HG02759 (cell line): ENCODE results near the gene CCDC157.
A peak's percentile ranks its signal among the peaks of the same experiment; 100 is the strongest.

Source experiments
- ATAC-seq: cut with Tn5 transposase; IDR thresholded peaks from one replicate; pipeline ENCODE4 v1.9.1; 2021; ENCODE audit warnings: mild to moderate bottlenecking, moderate library complexity; ENCODE audit not compliant: unreplicated experiment

CCDC157 gene

DNA sequence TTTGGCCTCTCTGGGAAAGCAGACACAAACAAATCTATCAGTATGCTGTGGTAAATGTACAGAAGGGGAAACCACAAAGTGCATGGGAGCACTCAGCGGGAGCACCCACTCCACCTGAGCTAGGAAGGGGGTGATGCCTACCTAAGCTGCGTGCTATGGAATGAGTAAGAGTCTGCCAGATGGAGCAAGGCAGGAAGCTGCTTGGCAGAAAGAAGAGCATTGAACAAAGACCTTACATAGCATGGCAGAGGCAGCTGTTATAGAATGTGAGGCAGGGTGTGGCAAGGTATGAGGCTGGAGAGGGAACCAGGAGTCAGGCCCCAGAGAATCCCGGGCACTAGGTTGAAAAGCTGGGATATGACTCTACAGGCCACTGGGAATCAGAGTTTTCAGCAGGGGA, 55.0 kb downstream of the CCDC157 start:
- no peak for ATAC-seq

DNA sequence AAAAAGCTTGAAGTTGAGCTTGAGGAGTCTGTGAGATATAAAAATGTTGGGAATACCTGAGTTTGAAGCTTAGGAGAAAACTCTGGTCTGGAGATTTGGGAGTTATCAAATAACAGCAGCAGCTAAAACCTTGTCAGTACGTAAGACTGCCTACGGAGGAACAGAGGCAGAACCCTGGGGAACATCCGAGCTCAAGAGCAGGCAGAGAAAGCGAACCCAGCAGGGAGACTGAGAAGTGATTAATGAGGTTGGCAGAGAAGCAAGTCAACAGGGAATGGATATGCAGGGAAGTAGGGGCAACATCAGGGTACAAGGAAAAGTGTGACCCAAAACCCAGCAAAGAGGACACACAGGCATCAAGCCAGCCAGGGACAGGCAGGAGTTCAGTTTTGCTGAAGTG, 56.2 kb downstream of the CCDC157 start:
- ATAC-seq: no peak

DNA sequence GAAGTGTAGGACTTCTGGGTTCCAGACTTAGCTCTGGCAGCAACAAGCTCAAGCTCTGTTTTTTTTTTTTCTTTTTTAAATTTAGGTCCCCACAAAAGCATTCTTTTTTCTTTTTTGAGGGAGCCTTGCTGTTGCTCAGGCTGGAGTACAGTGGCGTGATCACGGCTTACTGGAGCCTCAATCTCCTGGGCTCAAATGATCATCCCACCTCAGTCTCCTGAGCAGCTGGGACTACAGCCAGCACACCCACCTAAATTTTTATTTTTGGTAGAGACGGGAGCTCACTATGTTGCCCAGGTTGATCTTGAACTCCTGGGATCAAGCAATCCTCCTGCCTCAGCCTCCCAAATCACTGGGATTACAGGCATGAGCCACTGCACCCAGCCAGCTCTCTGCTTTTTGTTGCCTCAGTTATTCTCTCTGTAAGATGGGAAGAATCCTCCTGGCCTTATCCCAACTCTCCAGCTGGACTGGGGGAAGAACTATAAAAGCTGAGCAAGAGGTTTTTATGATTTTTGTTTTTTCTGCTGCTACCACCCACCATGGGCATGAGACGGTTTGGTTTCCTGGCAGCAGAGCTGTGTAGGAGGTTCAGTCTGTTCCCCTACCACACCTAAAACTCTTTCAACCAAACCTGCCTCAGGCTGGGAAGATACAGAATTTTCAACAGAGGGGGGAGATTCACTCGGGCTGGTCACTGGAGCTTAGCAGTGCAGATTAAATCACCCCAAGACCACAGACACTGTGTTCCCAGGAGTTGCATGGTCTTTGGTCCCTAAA, 57.1 kb downstream of the CCDC157 start:
- ATAC-seq: no peak

DNA sequence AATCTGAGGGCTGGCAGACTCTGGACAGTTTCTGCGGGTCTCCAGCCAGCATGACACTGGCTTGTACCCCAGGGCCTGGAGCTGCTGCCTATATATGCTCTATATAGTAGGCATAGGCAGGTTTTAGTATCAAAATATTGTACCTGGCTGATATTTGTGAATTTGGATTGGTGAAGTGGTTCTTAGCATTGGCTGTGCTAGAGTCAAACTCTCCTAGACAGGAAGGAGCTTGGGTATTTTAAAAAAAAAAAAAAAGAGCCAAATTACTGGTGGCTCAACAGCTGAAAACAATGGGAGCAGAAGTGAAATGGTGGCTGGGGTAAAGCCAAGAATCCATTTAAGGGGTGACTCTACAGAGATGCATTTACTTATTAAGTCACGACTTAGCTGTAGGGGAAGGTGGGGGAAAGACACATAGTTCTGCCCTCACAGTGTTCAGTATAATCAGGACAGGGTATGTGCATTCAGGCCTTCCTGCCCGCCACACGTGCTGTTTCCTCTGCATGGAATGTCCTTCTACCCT, 57.8 kb downstream of the CCDC157 start:
- no peak for ATAC-seq

DNA sequence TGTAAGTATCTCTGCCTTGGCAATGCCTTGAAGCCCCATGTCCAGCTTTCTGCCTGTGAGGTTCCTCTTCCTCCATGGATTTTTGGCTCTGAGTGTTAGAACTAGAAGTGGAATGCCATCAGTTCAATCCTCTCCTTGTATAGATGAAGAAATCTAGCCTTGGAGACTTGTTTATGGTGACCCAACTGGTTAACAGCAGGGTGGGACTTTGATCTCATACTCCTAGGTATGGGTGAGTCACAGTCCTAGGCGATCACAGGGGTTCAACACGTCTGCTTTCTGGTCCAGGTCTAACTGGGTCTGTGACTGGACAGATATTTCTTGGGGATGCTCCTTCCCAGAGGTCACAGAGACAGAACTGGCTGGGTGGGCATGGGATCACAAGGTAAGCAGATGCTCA, 59.6 kb downstream of the CCDC157 start:
- ATAC-seq: no peak

DNA sequence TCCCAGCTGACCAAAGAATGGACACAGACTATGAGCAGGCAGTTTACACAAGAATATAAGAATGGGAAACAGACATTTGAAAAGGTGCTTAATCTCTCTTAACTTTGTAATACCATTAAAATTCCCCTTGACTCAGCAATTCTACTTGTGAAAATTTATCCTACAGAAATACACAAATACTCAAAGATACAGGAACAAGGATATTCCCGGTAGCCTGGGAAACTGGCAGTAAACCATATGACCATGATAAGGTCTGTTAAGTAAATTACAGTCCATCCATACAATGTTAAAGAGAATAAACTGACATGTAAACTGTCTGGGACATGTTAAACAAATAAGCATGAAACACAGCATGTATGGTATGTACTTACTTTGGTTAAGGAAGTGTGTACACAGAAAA, 60.0 kb downstream of the CCDC157 start:
- ATAC-seq: no peak

DNA sequence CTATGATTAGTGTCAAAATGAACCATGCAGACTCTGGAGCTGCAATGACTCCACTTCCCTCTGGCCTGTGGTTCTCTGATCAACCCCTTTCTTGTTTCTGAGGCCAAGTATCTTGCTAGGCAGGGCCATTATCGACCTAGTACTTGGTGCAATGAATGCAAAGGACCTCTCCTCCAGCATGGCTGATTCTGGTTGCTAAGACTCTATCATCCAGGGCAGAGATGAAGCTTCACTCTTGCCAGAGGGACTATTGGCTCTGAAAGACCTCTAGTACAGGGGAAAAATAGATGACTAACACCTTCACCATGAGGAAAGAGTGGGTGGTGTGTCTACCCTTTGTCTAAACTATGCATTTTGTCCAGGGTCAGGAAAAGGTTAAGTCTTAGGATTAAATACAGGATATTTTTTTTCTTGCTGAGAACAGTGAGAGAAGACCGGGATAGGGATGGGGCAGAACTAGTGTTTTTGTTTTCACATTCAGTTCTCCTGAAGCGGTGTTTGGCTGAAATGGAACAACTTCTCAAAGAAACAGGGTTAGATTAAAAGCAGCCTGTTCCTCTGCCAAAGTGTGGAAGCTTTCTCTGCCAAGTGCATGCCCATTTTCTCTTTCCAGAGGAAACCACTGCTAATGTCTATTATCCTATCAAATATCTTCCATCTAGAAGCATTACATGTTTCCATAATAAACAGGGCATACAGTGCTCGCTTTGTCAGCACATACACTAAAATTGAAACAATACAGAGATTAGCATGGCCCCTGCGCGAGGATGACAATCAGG, 63.7 kb downstream of the CCDC157 start:
- ATAC-seq: no peak

DNA sequence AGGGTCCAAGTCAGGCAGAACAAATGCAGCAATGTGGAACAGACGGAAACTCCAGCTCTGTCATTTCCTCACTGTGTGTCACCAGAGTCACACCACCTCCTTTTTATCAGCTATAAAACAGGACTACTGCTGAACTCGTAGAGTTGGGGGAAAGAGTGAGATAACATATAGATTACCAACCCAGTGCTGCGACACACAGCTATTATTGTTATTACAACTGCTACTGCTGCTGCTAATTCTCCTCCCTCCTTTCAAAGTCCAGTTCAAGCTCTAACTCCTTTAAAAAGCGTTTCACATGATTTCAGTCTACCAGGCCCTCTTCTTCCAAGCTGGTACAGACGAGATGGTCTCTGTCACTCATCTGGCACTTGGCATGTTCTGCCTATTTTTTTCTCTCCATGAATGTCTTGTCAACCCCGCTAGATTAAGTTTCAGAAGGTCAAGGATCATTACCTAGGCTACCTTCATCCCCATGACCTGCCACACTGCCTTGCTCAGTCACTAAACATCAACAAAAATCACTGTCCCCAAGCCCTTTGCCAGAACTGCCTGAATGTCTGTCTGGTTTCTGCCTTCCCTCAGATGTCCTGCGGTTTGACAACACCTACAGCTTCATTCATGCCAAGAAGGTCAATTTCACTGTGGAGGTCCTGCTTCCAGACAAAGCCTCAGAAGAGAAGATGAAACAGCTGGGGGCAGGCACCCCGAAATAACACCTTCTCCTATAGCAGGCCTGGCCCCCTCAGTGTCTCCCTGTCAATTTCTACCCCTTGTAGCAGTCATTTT, 65.1 kb downstream of the CCDC157 start:
- ATAC-seq: no peak

DNA sequence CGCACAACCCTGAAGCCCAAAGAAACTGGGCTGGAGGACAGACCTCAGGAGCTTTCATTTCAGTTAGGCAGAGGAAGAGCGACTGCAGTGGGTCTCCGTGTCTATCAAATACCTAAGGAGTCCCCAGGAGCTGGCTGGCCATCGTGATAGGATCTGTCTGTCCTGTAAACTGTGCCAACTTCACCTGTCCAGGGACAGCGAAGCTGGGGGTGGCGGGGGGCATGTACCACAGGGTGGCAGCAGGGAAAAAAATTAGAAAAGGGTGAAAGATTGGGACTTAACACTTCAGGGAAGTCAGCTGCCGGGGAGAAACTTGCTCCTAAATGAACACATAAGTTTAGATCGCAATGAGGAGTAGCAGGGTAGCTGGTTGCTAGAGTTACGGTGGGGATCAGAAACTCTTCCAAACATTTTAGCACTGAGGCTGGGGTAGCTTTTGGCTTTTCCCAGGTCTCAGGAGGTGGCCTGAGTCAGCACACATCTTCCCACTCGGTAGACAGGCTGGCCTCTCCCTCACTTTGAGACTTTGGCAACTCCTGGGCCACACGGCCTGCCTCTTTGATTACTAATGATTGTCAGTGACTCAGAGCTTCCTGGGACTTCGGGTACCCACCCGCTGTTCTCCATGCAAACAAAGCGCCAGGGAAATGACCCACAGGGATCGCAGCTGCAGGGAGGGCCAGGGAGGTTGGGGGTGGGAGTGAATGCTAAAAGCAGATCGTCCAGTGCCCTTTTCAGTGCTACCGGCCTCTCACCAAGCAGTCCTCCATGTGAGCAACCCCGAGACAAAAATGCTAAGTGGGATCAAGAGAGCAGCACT, 65.9 kb downstream of the CCDC157 start:
- no peak for ATAC-seq

DNA sequence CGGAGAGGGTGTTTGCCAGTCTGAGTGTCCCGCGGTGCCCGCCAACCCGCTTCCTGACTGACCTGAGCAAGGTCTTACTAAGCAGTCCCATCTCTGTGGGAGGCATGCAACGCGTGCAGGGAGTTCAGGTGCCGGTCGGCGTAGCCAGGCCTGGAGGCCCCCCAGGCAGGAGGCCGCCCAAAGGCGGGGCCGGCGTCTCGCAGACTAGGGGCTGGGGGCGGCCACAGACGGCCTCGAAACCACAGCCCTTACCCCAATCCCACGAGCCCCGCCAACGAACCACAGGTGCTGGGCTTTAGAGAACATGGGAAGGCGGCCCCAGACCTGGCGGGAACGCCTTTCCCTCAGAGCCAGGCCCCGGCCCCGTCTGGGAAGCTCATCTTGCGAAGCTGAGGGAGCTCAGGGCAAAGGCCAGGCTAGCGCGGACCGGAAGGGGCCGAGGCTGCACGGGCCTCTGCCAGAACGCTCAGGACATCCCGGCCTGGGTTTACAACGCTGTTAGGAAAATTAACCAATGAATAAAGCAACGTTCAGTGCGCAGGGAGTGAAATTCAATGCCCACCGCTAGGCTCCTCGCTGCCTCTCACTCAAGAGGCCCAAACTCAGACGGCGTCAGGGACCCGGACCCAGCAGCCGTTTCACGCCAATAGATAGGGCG, 66.6 kb downstream of the CCDC157 start:
- ATAC-seq: peak; percentile 34

DNA sequence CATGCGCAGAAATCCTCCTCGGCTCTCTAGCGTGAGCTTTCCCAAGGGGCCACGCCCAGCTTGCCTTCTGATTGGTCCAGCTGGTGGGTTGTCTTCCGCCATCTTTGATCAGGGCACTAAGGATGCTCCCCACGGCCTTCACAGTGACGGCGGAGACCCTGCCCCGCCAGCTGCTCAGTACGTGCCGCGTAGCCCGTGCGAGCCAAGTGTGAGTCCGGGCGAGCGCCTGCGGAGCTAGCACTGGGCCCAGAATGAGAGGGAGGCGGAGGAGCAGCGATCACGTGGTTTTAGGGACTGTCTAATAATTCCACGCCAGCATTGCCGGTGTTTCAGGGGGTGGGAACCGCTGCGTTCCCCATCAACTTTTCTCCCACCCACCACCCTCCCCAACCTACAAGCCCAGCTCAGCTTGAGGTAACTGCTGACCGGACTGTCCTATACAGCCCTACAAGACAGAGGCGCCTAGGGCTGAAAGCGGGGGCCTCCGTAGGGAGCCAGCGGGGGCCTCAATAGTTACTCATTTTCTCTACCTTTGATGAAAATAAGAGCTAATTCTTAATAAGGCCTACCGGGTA, 67.2 kb downstream of the CCDC157 start:
- peak; percentile 84 for ATAC-seq

DNA sequence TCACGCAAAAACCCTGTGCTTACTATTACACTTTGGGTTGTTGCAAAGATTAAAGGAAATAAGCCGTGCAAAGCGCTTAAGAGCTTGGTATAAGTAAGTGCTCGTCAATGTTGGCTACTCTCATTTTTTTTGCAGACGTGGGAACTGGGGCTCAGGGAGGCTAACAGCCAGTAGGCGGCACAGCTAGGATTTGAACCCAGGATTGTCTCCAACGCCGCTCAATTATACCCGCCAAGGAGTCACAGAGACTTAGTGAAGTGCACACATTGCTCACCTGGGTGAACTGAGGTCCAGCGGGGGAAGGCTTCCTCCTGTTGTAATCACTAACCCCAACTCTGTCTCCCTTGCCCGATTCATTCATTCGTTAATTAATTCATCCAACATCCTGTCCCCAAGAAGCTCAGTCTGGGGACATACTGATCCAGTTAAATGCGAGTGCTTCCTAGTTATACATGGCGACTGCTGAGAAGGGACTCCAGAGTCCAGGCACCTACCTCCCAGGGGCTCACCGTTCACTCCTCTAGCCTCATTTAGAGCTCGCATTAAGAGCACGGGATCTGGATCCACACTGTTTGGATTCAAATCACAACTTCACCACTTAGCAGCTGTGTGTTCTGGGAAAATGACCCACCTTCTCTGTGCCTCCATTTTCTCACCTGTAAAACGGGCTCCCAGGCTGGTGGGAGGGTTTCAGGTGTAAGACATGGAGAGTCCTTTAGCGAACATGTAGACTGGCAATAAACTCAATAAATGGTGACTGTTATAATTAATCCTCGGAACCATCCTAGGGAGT, 67.9 kb downstream of the CCDC157 start:
- ATAC-seq: no peak

DNA sequence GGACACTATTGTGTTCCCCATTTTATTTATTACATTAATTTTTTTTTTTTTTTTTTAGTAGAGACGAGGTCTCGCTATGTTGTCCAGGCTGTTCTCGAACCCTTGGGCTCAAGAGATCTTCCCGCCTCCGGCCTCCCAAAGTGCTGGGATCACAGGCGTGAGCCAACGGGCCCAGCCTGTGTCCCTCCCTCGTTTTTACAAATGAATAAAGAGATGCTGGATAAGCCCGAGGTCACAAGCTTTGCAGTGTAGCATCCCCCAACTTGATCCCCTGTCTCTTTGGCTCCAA, 68.5 kb downstream of the CCDC157 start:
- ATAC-seq: no peak

DNA sequence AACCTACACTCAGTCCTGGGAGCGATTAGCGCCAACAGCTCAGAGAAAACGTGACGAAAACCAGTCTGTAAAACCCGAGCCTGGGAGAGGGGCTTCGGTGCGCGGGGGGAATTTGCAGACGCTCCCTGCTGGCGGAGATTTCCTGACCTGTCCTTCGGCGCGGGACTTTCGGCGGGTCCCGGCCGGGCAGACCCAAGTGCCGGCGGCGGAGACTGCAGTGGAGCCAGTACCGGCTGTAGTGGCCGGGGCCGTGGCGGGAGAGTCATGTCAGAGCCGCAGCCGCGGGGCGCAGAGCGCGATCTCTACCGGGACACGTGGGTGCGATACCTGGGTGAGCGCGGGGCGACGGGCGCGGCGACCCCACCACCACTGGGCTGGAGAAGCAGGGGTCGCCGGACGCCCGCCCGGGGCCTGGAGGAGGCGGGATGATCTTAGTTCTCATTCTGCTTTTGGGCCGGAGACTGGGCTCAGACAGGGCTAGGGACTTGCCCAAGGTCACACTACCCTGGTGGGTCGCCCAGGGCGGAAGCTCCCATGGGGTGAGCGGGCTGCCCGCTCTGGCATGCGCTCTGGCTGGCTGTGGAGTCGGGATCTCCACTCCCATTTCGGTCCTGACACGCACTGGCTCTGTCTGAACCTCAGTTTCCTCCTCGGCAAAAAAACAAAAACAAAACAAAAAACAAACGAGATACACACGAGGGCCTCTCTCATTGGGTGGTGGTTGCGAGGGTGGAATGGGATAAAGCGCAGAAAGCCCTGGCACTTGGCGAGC, 69.0 kb downstream of the CCDC157 start, which contains the start of gene MTFP1:
MTFP1 (plus strand) TSS at position 153 of the 772 bp plus-strand sequence; CDS start at position 265, 112 bp downstream.
- ATAC-seq: no peak
